HL-60/S4 treated with phorbol 12-myristate 13-acetate at 8.2 ng/mL for 4 days and 3 days (cell line): ENCODE measurements around the gene HSP90AB1.

Source experiments
- in situ Hi-C: fragments of 300-500 bp; cut with MboI; formaldehyde crosslinking; loops from 2 replicates; pipeline ENCODE4 v1.15.0; 2022; ENCODE audit warnings: low sequenced_read_pairs

The HSP90AB1 gene

GRCh38 chr6:44246663-44247337 is at the start of gene HSP90AB1:
Gene HSP90AB1 (plus strand): TSS chr6:44247101. CDS start chr6:44248630, 1,529 bp downstream.
- in situ Hi-C loops: no loop called here

GRCh38 chr6:44198684-44199083 is 48.2 kb upstream of the HSP90AB1 start:
- in situ Hi-C loops: no loop called here

- in situ Hi-C loops: no loop called here
Measured at GRCh38 chr6:44199883-44200282, 47.0 kb upstream of the HSP90AB1 start.

GRCh38 chr6:44201200-44201599 is 45.7 kb upstream of the HSP90AB1 start:
- in situ Hi-C loops: no loop called here

GRCh38 chr6:44201638-44202303 is 45.1 kb upstream of the HSP90AB1 start:
- in situ Hi-C loops: no loop called here

- in situ Hi-C loops: no loop called here
Measured at GRCh38 chr6:44202332-44202971, 44.4 kb upstream of the HSP90AB1 start.

- in situ Hi-C loops: no loop called here
Measured at GRCh38 chr6:44202972-44203750, 43.7 kb upstream of the HSP90AB1 start.

- in situ Hi-C loops: no loop called here
Measured at GRCh38 chr6:44203955-44204354, 42.9 kb upstream of the HSP90AB1 start.

- in situ Hi-C loops: no loop called here
Measured at GRCh38 chr6:44207966-44208365, 38.9 kb upstream of the HSP90AB1 start.

GRCh38 chr6:44211284-44211683 is 35.6 kb upstream of the HSP90AB1 start:
- in situ Hi-C loops: no loop called here

- in situ Hi-C loops: no loop called here
Measured at GRCh38 chr6:44214307-44214706, 32.6 kb upstream of the HSP90AB1 start.

GRCh38 chr6:44216677-44217331 is 30.1 kb upstream of the HSP90AB1 start, which contains the start of gene MYMX:
Gene MYMX (plus strand): TSS chr6:44216926. CDS start chr6:44217472, 546 bp downstream.
- in situ Hi-C loops: no loop called here

- in situ Hi-C loops: no loop called here
Measured at GRCh38 chr6:44217332-44218143, 29.4 kb upstream of the HSP90AB1 start.

GRCh38 chr6:44219053-44219814 is 27.7 kb upstream of the HSP90AB1 start:
- in situ Hi-C loops: no loop called here

- in situ Hi-C loops: no loop called here
Measured at GRCh38 chr6:44219815-44220784, 26.8 kb upstream of the HSP90AB1 start.

- in situ Hi-C loops: no loop called here
Measured at GRCh38 chr6:44220913-44221290, 26.0 kb upstream of the HSP90AB1 start.

GRCh38 chr6:44221291-44221960 is 25.5 kb upstream of the HSP90AB1 start:
- in situ Hi-C loops: no loop called here
